Gastrocnemius medialis (tissue), 4 donors: ENCODE data around the gene NFATC3.

Source experiments
- POLR2A ChIP-seq, 2 donors: fragments of 450-650 bp; IDR thresholded peaks; one replicate each; pipeline ENCODE4 v1.6.1; 2017; ENCODE audit warnings: antibody characterized with exemption in 2 of 2, mild to moderate bottlenecking in 2 of 2, moderate library complexity in 2 of 2
- TF ChIP-seq, protein P1 (sequence below), 5 experiments: fragments of 450-650 bp in 3 of 5; fragments of 200-600 bp in 2 of 5; sonication (generic) in 2 of 5; IDR thresholded peaks in 4 of 5; conservative IDR thresholded peaks in 1 of 5; 1 replicate in 4 of 5; 2 replicates in 1 of 5; pipeline ENCODE4 v1.5.1; 2016 to 2019; ENCODE audit warnings: antibody characterized with exemption in 5 of 5, mild to moderate bottlenecking in 3 of 5, moderate library complexity in 3 of 5

DNA sequence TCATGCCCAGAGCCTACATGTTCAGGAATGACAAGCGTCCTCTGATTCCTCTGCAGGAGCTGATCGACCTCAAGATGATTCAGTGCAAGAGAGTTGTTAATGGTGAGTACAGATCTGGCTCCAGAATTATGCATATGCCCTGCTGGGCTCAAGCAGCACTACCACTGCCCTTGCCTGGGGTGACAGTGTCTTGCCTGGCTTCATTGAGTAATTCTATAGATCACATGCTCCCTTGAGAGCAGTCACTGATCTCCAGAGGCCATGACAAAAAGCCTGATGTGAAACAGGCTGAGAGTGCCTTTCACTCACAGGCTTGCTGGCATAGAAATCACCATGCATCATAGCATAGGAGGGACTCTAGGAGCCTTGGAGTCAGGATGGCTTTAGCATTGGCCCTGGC is 35.7 kb upstream of the NFATC3 start:
- TF ChIP-seq, protein P1, sequence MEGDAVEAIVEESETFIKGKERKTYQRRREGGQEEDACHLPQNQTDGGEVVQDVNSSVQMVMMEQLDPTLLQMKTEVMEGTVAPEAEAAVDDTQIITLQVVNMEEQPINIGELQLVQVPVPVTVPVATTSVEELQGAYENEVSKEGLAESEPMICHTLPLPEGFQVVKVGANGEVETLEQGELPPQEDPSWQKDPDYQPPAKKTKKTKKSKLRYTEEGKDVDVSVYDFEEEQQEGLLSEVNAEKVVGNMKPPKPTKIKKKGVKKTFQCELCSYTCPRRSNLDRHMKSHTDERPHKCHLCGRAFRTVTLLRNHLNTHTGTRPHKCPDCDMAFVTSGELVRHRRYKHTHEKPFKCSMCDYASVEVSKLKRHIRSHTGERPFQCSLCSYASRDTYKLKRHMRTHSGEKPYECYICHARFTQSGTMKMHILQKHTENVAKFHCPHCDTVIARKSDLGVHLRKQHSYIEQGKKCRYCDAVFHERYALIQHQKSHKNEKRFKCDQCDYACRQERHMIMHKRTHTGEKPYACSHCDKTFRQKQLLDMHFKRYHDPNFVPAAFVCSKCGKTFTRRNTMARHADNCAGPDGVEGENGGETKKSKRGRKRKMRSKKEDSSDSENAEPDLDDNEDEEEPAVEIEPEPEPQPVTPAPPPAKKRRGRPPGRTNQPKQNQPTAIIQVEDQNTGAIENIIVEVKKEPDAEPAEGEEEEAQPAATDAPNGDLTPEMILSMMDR (IDR thresholded peaks at IDR 0.05 in 4 of 5, conservative IDR thresholded peaks at IDR 0.05 in 1 of 5): no peak
- no peak for TF ChIP-seq POLR2A (IDR thresholded peaks at IDR 0.05)
